Right ventricle myocardium inferior (tissue), 1 donor: ENCODE data around the gene FAM120B. TPM values are rescaled to one million over a fixed set of nuclear protein-coding genes. Genes with fewer than 3 reads are reported as not detected.

ENCODE experiments used
- ATAC-seq: fragments of 200-7000 bp; cut with Tn5 transposase; one replicate; pipeline ENCODE4 v1.9.1; 2020; ENCODE audit warnings: mild to moderate bottlenecking, moderate library complexity
- DNase-seq: peaks from one replicate; pipeline ENCODE4 v3.0.0; 2021; ENCODE audit errors: missing footprints
- intact Hi-C: fragments of 100-400 bp; cut with DNase I; formaldehyde crosslinking; loops from one replicate; pipeline ENCODE4 v1.11.0; 2022
- total RNA-seq: library from RNA; stranded (reverse); fragmentation: NEBNext Ultra II Directional; extraction: Animal tissue kit (Norgen Biotek cat#: 25700); gene quantifications from one replicate; pipeline ENCODE4 v1.2.1, GENCODE V29; 2021
- donor health status: DM: no; HTN: yes; CAD: no; lungs with severe emphysema.

FAM120B gene
- total RNA-seq, 1 donor from 2014 or later, result 16.3 TPM

GRCh38 chr6:170443151-170443662 lies 136.6 kb downstream of the FAM120B start:
- ATAC-seq (no peak), DNase-seq (no peak)
- intact Hi-C loops, result no loop called here

GRCh38 chr6:170444056-170444591 lies 137.6 kb downstream of the FAM120B start:
- ATAC-seq (no peak), DNase-seq (no peak)
- intact Hi-C loops, result no loop called here

- DNase-seq (no peak), ATAC-seq (no peak)
- intact Hi-C loops, result no loop called here
Observed at GRCh38 chr6:170444811-170445211, 138.3 kb downstream of the FAM120B start.

- DNase-seq (no peak), ATAC-seq (peak; percentile 55)
- intact Hi-C loops, result no loop called here
Observed at GRCh38 chr6:170445487-170445886, 138.9 kb downstream of the FAM120B start.

- intact Hi-C loops, result no loop called here
- DNase-seq (no peak), ATAC-seq (no peak)
Observed at GRCh38 chr6:170445971-170446370, 139.4 kb downstream of the FAM120B start.

- no peak for DNase-seq
- no peak for ATAC-seq
- intact Hi-C loops, result no loop called here
Observed at GRCh38 chr6:170446841-170447560, 140.4 kb downstream of the FAM120B start.

DNA sequence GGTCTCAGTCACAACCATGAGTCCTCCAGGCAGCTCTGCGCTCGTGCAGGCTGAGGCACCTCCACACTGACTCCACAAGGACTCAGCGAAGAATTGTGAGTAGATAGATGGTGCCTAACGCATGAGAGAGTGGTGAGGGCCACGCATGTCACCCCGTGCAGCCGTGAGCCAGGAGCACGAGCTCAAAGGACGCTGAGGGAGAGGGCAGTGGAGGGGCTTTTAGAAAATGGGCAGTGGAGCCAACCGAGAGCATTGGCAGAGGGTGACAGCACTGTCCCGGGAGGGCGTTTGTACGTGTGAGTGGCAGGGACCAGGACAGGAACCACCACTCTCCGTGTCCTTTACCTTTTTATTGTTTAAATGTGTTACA lies 141.0 kb downstream of the FAM120B start:
- DNase-seq (no peak), ATAC-seq (no peak)
- intact Hi-C loops, result no loop called here

- intact Hi-C loops, result no loop called here
- no peak for ATAC-seq
- no peak for DNase-seq
Observed at GRCh38 chr6:170448317-170448716, 141.8 kb downstream of the FAM120B start.

DNA sequence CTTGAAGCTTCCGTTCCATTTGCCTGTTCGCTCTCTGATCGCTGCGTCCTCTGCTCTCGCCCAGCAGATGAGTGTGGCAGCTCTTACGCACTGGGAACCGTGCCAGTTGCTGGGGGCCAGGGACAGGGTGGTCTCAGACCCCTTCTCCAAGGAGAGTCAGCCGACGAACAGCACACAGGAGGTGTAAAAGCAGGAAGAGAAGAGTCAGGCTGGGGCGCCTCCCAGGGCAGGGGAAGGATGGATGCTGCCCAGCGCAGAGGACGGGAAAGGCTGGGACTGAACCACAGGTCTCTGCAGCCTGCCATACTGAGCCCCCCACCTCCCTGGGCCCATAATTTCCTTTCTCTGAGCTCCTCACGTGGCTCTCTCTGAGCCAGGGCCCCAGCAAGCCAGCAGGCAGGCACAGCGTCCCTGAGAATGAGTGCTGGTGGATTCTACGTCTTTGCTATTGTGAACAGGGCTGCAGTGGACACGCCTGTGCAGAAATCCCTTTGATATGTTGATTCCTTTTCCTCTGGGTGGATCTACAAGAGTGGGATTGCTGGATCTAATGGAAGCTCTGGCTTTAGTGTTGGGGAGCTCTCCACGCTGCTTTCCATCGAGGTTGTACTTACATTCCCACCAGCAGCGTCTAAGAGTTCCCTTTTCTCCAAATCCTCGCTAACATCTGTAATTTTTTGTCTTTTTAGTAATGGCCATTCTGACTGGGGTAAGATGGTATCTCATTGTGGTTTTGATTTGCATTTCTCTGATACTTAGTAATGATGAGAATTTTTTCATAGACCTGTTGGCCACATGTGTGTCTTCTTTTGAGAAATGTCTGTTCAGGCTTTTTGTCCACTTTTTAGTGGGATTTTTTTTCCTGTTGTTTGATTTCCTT lies 142.4 kb downstream of the FAM120B start:
- intact Hi-C loops, result no loop called here
- DNase-seq (no peak), ATAC-seq (no peak)

- intact Hi-C loops, result no loop called here
- no peak for DNase-seq
- ATAC-seq, result peak; percentile 45
Observed at GRCh38 chr6:170449835-170450753, 143.5 kb downstream of the FAM120B start.

DNA sequence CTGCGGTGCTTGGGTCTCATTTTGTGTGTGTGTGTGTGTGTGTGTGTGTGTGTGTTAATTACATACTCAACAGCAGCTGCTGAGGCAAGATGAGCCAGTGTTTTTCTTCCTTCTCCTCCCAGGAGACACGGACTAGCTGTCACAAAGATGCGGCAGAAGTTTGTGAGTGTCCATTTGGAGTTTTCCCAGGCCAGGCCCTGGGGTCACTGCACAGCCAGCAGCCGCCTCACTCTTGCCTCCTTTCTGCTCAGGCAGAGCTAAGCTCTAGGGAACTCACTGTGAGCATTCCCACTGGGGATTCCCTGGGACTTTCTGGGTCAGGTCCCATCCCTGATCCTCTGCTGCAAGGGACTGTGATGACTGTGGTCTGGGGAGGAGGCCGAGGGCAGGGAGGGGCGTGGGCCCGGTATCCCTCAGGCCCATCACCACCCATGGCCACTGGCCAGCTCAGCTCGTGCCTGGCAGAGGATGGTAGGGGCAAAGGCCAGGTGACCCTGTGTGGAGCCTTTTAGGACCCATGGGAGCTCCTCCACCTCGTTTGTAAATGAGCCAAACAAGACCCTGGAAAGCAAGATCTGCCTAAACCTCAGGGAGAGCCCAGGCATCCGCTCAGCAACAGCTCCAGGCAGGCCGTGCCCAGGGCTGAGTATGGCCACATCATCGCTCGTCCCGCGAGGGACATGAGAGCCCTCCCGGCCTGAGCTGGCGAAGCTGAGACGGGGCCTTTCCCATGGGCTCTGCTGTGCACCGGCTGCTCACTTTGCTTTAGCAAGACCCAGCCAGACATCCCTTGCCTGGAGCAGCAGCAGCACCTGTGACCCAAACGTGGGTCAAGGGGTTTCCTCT lies 144.6 kb downstream of the FAM120B start:
- DNase-seq, result no peak
- peak; percentile 30 for ATAC-seq
- intact Hi-C loops, result no loop called here

DNA sequence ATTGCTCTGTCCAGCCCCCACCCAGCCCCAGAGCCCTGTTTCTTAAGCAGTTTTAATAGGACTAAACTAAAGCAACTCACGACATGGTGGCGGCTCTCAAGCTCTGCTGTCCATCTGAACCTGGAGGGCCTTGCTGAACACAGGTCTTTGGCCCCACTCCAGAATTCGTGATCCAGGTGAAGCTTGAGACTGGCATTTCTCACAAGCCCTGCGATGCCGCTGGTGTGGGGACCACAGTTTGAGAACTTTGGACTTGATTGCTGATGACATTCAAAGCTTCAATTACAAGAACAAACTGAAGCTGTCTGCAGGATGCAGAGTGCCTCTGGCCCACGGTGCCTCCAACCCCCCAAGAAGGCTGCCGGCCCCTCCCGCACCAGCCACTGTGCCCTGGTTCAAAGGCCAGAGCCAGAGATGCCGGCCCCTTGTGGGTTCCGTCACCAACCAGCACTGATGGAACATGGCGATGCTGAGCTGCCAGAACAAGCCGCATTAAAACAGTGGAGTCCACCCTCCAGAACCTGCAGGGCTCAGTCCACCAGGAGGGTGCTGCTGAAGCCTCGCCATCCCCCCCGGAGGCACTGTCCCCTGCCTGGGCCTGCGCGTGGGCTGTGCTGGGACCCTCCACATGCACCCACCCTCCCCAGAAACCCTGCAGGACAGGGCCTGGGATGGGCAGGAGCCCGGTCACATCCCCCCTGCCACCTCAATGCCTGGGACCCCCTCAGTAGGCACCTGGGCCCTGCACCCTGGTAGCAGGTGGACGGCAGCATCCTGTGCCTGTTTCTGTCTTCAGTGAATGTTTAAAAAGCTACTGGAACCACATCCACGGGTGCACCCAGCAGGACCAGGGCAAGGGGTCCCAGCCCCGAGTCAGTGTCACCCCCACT lies 145.4 kb downstream of the FAM120B start:
- intact Hi-C loops, result no loop called here
- no peak for ATAC-seq
- DNase-seq, result no peak

DNA sequence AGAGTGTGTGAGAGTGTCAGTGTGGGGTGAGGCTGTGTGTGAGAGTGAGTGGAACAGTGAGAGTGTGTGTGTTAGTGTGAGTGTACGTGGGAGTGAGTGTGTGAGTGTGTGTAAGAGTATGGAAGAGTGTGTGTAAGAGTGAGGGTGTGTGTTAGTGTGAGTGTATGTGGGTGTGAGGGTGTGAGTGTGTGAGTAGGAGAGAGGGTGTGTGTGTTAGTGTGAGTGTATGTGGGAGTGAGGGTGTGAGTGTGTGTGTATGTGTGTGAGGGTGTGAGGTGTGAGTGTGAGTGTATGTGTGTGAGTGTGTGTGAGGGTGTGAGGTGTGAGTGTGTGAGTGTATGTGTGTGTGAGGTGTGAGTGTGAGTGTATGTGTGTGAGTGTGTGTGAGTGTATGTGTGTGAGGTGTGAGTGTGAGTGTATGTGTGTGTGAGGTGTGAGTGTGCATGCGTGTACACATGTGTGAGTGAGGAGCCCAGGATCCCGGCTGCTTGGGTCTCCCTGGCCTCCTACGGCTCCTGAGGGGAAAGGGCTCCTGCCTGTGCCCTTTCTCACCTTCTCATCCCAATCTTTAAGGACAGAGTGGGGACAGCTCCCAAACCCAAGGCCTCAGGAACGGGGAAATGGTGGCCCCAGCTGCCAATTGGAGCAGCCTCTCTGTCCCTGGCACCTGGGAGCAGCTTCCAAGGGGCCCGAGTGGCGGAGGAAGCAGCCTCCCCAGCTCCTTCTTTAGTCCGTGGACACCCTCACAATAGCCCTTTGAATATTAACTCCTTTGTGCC lies 146.4 kb downstream of the FAM120B start:
- DNase-seq, result no peak
- no peak for ATAC-seq
- intact Hi-C loops, result no loop called here

- intact Hi-C loops, result no loop called here
- ATAC-seq (no peak), DNase-seq (no peak)
Observed at GRCh38 chr6:170453586-170454511, 147.3 kb downstream of the FAM120B start.
